Activated CD4-positive, CD25-positive, alpha-beta regulatory T cell (primary cell): ENCODE results near the gene PTTG1.

Experiments
- DNase-seq, 4 experiments: peaks; one replicate each; lab custom pipeline; 2025; lab: John Stamatoyannopoulos, UW

Gene PTTG1

GRCh38 chr5:160472482-160472881 lies 50.8 kb downstream of the PTTG1 start:
- no peak for DNase-seq

GRCh38 chr5:160473681-160474080 lies 52.0 kb downstream of the PTTG1 start:
- no peak for DNase-seq

- DNase-seq: no peak
These were observed 52.4 kb downstream of the PTTG1 start for GRCh38 chr5:160474084-160474483.

GRCh38 chr5:160475864-160476438 lies 54.3 kb downstream of the PTTG1 start:
- DNase-seq: no peak

- no peak for DNase-seq
These were observed 55.8 kb downstream of the PTTG1 start for GRCh38 chr5:160477266-160477970.

GRCh38 chr5:160478163-160478562 lies 56.5 kb downstream of the PTTG1 start:
- DNase-seq: no peak
